Measurements from ENCODE around the gene ZBTB7C. TPM values are rescaled to one million over a fixed set of nuclear protein-coding genes. Genes with fewer than 3 reads are reported as not detected.

The ZBTB7C gene
- total and polyA plus RNA-seq, 2 of the 4 experiments (the other 2 are of a cell fraction): not detected

DNA sequence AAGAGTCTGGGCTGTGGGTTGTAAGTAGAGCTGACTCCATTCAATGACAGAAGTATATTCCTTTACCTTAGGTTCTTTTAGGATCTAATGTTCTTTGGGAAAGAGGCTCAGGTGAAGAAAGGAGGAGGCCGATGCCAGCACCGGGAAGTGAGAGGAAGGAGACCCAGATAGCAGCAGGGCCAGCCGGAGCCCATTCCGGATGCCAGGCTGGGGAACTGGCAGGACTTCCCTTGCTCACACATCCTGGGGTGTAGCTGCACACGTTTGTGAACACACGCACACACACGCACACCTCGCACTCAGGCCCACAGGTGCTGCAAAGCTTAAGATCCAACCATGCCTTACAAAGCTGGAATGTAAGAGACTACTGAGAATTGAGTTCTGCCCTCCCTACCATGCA lies 383.0 kb downstream of the ZBTB7C start:
- POLR2A ChIA-PET (ENCODE audit: unreplicated experiment): no interaction called here
- no TSS peak for BruUV-seq (replicated peaks)

More for the DNA sequence above, 383.0 kb downstream of the ZBTB7C start:
- CTCF ChIA-PET: interaction anchor here (0.6 kb wide), 1 partner anchor 277 kb away, joined by 3 read pairs; no protein-coding TSS in a partner anchor
- DNase-seq: no peak
- Histone ChIP-seq H4K8ac (ENCODE audit: low read depth in 2 of 2, low read length in 2 of 2) (no peak overlapping the region), H3K14ac (replicated peaks; ENCODE audit: low read depth, low read length) (no peak overlapping the region), H2AFZ (replicated peaks; ENCODE audit: low read length, poor library complexity) (no peak overlapping the region), H3K56ac (ENCODE audit: extremely low read depth, insufficient read depth, low read length) (no peak overlapping the region), H3K27ac (ENCODE audit: insufficient read depth, low read length) (no peak overlapping the region), H3K4ac (ENCODE audit: low read depth, low read length) (no peak overlapping the region), H2BK15ac (ENCODE audit: low read depth, low read length) (no peak overlapping the region), H3K27me3 (ENCODE audit: control insufficient read depth, insufficient read depth, low read length) (peaks cover 17% of the 10 kb centered on the region), H4K5ac (ENCODE audit: low read depth, low read length) (no peak overlapping the region), H2BK120ac (ENCODE audit: low read depth, low read length) (no peak overlapping the region), H3K36me3 (ENCODE audit: control insufficient read depth, insufficient read depth, low read length) (no peaks in the 10 kb centered on the region), H3K23ac (ENCODE audit: low read depth, low read length) (no peak overlapping the region), H4K91ac (ENCODE audit: insufficient read depth, low read depth, low read length) (no peak overlapping the region), H3K4me1 (ENCODE audit: control insufficient read depth, insufficient read depth, low read length) (no peaks in the 10 kb centered on the region), H3K79me1 (ENCODE audit: low read depth in 1 of 2, low read length in 2 of 2) (no peaks in the 10 kb centered on the region), H2BK20ac (ENCODE audit: low read depth, low read length) (no peak overlapping the region), H4K20me1 (ENCODE audit: insufficient read depth, low read length) (no peaks in the 10 kb centered on the region), H2AK5ac (ENCODE audit: low read depth, low read length) (no peak overlapping the region), H2AK9ac (replicated peaks; ENCODE audit: low read depth, low read length, poor library complexity) (no peak overlapping the region), H2BK5ac (ENCODE audit: low read depth, low read length, poor library complexity, severe bottlenecking) (no peak overlapping the region), H3K4me2 (ENCODE audit: low read depth, low read length) (no peak overlapping the region), H3K18ac (ENCODE audit: low read depth, low read length) (no peak overlapping the region), H3K9me1 (ENCODE audit: insufficient read depth, low read length) (no peaks in the 10 kb centered on the region), H3K9ac (ENCODE audit: low read depth, low read length) (no peak overlapping the region), H3K4me3 (ENCODE audit: insufficient read depth, low read depth, low read length) (no peak overlapping the region), H3K9me3 (ENCODE audit: control insufficient read depth, insufficient read depth, low read length) (no peaks in the 10 kb centered on the region)
- WGBS, 2 experiments (ENCODE audit: extremely low coverage in 2 of 2, insufficient read length in 1 of 2): 60% methylated on average over 2 of the region's 8 CpGs; no CpG with 5 or more reads in 1 of the 2 experiments
- intact Hi-C loops (cut with micrococcal nuclease) (no loop called here), dilution Hi-C loops (cut with HindIII; ENCODE audit: low sequenced_read_pairs, unreplicated experiment) (no loop called here), in situ Hi-C loops (cut with MboI; ENCODE audit: low sequenced_read_pairs) (no loop called here)
- no peak for ATAC-seq (ENCODE audit: low read depth)
- TF ChIP-seq NFE2L2 (IDR thresholded peaks at IDR 0.05; ENCODE audit: low read depth, low read length): no peak
- no peak for TF ChIP-seq POLR2A (IDR thresholded peaks at IDR 0.05; ENCODE audit: low read depth, low read length)
- no peak for TF ChIP-seq CHD1 (IDR thresholded peaks at IDR 0.05; ENCODE audit: low read depth, low read length)
- TF ChIP-seq CEBPB (IDR thresholded peaks at IDR 0.05; ENCODE audit: low read depth, low read length): no peak
- TF ChIP-seq BHLHE40 (IDR thresholded peaks at IDR 0.05; ENCODE audit: low read depth, low read length): no peak
- no peak for TF ChIP-seq RAD21 (IDR thresholded peaks at IDR 0.05; ENCODE audit: low read length)
